ENCODE results near the gene SH3D19.

DNA sequence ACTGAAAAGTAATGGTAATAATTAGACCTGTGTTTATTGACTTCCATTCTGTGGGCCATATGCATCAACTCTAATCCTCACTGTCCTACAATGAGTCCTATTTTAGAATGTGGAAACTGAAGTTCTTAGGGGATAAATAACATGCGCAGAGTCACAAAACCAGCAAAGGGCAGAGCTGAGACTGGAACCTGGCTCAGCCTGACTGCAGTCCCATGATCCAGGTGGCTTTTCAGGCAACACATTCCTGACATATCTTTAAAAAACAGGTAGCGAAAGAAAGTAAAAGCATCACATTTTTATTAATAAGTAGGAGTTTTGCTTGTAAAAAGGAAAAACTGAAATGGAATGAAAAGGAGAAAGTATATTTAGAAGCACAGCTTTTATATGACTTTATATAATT is 83.1 kb downstream of the SH3D19 start:
- no peak for TF ChIP-seq POLR2A (IDR thresholded peaks at IDR 0.05)
- TF ChIP-seq, protein P1, sequence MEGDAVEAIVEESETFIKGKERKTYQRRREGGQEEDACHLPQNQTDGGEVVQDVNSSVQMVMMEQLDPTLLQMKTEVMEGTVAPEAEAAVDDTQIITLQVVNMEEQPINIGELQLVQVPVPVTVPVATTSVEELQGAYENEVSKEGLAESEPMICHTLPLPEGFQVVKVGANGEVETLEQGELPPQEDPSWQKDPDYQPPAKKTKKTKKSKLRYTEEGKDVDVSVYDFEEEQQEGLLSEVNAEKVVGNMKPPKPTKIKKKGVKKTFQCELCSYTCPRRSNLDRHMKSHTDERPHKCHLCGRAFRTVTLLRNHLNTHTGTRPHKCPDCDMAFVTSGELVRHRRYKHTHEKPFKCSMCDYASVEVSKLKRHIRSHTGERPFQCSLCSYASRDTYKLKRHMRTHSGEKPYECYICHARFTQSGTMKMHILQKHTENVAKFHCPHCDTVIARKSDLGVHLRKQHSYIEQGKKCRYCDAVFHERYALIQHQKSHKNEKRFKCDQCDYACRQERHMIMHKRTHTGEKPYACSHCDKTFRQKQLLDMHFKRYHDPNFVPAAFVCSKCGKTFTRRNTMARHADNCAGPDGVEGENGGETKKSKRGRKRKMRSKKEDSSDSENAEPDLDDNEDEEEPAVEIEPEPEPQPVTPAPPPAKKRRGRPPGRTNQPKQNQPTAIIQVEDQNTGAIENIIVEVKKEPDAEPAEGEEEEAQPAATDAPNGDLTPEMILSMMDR (IDR thresholded peaks at IDR 0.05): no peak

Measured in testis (tissue), 2 donors.